Measurements from ENCODE around the gene CALY.

The CALY gene

GRCh38 chr10:133365461-133366129 is 28.9 kb upstream of the CALY start:
- no peak for DNase-seq

DNA sequence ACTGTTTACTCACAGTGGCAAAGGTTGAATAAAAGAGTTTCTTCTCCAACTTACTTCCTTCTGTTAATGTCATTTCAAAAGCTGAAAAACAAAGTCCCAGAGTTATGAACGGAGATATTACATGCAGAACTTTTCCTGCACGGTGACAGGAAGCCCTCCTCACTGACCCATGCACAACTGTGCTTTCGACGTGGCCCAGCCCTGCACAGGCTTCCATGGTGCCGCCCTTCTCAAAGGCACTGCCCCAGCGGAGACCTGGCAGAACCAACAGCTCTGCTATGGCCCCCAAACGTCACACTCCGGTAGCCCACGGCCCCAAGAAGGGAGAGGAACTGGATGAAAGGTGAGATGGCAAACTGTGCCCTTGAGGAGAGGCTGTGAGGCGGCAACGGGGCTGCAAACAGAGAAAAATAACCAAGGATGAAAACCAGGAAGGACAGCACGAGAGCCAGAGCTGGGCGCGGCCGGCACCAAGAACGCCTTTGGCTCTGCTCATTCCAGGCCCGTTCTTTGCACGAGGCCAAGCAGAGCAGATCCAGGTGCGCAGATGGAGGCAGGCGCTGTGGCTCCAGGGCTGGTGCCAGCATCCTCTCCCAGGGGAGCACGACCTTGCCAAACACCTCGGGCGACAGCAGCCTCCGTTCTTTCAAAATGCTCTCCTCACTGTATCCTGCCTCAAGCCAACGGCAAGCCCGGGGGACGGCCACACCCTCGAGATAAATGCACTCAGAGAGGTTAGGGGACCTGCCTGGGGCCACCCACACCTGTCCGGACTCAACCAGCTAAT is 28.1 kb upstream of the CALY start:
- DNase-seq = no peak

- no peak for DNase-seq
Observed at GRCh38 chr10:133362846-133363245, 26.1 kb upstream of the CALY start.

DNA sequence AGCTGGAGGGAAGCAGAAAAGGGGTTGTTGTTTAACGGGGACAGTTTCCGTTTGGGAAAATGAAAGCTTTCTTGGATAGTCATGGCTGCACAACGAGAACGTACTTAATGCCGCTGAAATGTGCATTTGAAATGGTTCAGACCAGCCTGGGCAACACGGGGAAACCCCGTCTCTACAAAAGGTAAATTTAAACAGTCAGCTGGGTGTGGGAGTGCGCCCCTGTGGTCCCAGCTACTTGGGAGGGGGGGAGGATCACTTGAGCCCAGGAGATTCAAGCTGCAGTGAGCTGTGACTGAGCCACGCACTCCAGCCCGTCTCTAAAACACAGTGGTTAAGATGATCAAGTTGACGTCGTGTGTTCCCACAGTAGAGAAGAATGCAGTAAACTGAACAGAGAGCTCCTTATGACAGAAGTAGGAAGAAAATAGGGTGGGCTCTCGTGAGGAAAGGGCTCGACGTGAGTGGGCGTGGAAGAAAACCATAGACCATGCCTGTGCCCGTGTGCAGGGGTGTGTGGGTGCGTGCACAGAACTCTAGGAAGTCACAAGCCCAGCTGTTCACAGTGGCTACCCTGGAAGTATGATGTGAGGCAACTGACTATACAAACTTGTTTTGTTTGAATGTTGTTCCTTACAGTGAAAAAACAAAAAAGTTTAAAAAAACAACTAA is 25.2 kb upstream of the CALY start:
- DNase-seq = no peak

DNA sequence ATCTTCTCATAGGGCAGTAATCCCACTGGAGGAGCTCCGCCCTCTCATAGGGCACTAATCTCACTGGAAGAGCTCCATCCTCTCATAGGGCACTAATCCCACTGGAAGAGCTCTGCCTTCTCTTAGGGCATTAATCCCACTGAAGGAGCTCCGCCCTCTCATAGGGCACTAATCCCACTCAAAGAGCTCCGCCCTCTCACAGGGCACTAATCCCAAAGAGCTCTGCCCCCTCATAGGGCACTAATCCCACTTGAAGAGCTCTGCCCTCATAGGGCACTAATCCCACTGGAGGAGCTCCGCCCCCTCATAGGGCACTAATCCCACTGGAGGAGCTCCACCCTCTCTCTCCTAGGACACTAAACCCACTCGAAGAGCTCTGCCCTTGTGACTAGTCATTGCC is 24.5 kb upstream of the CALY start:
- DNase-seq = no peak

DNA sequence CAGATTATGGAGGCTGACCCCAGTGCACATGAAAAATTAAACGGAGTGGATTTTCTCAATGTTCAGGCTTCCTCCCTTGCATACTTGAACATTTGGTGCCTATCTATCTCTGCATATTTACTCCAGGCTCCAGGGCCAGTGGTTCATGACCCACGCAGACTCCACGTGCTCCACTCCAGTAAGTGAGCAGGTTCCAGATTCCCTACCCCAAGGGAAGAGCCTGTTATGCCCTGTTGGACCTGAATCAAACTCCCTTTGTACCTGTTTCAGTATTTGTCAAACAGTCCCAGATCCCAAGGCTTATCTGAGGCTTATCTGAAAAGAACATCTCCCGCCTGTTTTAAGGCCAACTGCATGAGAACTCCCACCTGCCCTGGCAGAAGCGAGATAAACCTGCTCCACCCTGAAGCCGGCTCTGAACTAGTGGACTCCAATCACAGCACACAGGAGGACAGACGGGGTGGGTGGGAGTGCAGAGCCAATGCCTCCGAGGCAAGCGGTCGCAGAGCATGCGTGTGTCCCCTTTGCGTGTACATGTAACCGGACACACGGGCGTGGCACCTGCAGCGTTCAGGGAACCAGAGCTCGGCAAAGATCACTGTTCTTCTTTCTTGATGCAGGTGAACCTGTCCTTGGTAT is 23.4 kb upstream of the CALY start:
- no peak for DNase-seq

- no peak for DNase-seq
Observed at GRCh38 chr10:133359554-133359971, 22.9 kb upstream of the CALY start.

DNA sequence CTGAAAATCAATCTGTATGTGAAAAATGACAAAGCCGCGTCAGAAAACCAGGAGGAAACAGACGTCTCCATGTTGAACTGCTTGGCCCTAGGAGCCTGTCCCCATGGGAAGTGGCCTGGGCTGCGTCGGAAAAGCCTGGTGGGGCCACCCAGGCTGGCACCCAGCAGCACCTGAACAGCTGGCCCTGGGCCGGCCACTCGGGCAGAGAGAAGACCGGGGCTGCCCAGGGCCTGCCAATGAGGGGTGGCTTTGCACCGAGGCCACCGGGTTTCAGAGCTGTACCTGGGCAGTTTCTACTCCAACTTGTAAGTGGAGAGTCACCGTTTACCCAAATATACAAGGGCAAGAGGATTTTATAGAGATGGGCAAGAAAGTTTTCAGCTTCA is 22.2 kb upstream of the CALY start:
- DNase-seq = no peak

GRCh38 chr10:133358162-133358924 is 21.6 kb upstream of the CALY start:
- DNase-seq = no peak

DNA sequence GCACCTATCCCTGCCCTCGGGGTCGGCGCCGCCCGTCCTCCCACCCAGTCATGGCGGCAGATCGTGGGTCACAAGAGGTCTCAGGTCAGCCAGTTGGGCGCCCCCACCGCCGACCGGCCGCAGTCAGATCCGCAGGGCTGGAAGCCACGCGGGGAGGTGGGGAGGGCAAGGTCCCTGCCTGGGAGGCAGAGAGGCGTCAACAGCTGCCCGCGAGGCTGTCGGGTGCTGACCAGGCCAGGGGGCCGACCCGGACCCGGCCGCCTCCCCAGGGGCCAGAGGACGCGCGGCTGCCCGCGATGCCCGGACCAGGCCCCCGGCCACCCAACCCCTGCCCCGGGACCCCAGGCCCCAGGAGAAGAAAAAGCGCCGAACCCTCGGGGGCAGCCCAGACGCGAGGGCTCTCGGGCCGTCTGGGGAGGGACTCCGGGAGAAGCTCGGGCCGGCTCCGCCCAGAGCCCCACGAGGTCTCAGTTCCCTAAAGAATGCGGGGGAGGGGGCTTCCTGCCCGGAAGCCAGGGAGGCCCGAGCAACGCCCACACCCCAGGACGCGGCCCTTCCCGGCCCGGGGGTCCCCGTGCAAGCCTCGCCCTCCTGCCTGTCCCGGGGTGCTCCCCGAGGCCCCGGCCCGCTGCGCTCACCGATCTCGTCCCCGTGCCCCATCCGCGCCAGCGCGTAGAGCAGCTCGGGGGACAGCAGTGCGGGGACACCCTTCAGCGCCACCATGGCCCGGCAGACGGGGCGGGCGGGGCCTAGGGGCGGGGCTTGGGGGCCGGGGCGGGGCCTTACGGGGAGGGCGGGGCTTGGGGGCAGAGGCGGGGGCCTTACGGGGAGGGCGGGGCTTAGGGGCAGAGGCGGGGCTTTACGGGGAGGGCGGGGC is 20.8 kb upstream of the CALY start, which contains the start of gene FUOM:
Gene FUOM (minus strand): TSS at position 735 of the 877 bp plus-strand sequence. CDS start 12 bp downstream, at position 723.
- DNase-seq = peak; percentile 80

- no peak for DNase-seq
Observed at GRCh38 chr10:133356549-133357284, 20.0 kb upstream of the CALY start.

- DNase-seq = no peak
Observed at GRCh38 chr10:133355991-133356390, 19.3 kb upstream of the CALY start.

DNA sequence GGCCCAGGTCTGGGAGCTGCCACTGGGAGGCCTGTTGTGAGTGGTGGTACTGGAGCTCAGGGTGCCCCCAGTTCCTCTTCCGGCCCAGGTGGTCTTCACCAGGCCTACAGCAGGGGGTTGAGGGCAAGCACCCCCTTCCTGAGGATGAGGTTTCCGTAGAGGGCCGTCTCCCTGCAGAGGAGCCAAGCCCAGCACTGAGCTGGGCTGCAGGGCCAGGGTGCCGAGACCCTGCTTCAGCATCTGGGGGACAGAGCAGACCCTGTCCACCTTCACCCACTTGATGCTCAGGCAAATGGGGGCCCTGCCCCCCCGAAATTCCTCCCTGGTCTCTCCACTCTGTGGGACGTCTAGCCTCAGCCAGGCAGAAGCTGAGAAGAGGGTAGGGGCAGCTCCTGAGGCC is 18.6 kb upstream of the CALY start:
- DNase-seq = no peak

DNA sequence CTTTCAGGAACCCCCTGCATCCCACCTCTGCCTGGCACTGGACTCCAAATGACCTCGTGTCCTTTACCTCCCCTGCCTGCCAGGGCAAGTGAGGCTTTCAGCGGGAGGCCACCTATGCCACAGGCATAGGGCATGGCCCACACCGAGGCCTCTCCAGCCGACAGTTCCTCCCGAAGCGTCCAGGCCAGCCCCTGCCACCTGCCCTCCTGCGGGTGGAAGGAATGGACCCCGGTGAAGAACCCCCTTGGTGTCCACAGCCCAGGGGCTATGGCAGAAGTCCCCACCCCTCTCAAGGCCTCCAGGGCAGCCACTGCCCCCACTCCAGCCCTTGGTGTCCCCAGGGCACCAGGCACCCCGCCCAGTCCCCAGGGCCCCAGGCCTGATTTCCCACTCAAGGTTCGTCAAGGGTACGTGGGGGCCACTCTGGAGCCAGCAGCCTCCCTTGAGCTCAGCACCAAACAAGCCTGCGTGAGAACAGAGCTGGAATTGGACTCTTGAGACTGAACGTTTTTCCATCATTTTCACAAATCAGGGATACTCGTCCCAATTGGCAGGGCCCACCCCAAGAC is 18.1 kb upstream of the CALY start:
- no peak for DNase-seq

DNA sequence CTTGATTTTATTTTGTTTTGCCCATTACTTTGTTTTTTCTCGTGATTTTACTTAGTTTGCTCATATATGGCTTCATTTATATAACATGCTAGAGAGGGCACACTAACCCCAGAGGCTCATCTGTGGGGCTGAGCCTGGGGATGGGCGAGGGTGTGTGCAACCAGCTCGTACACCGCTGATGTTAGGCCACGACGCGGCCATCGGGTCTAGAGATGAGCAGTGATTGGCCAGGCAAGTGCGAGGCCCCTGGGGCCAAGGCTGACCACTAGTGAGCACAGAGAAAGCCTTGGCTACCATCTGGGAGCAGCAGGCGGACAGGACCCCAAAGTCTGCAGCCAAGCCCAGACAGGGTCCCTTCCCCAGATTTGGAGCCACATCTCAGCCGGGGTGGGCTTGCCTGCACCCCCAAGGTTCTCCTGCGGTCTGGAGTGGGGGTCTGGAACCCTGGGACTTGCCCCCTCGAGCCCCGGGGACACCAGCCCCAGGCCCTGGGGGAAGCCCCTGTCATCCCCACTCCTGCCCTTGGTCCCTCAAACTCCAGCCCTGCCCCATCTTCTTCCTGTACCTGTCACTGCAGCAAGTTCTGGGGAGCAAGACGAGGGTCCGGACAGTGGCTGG is 17.4 kb upstream of the CALY start:
- no peak for DNase-seq

GRCh38 chr10:133353202-133353959 is 16.7 kb upstream of the CALY start:
- no peak for DNase-seq

DNA sequence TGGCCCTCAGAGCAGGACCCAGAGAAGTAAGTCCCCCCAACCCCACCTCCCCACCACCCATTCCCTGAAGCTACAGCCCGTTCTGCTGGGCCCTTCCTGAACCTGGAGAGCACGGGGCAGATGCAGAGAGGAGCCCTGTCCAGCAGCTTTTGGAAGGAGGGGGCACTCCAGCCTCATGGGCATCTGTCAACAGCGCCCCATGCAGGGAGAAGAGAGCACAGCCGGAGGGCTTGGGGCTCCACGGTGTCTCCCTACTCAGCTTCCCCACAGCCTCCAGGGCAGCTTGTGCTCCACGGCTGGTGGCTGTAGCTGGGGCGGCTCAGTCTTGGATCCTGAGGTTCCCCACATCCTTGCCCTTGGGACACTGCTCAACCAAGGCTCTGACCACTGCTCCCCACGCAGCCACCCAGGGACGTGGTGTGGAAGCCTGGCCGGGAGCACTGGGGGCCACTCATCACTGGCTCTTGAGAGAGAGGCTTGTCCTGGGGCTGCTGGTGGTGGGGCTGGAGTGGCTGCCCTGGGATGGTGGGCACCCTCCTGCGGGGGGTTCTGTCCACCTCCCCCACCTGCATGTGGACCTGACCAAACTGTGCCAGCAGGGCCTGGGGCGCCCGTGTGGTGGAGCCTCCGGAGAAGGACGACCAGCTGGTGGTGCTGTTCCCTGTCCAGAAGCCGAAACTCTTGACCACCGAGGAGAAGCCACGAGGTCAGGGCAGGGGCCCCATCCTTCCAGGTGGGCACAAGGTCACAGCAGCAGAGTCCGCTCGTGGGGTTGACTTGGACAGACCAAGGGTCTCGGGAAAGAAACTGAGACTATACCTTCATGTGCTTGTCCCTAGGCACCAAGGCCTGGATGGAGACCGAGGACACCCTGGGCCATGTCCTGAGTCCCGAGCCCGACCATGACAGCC is 15.0 kb upstream of the CALY start:
- DNase-seq = no peak

GRCh38 chr10:133350950-133351329 is 14.2 kb upstream of the CALY start:
- DNase-seq = no peak

Measured in stimulated activated CD8-positive, alpha-beta memory T cell treated with anti-CD3 and anti-CD28 coated beads, Interleukin-4, amount 100 ng/mL, for 48 hours (primary cell).